Prostate gland (tissue), 2 donors: Measurements from ENCODE around the gene PIAS1. TPM values are rescaled to one million over a fixed set of nuclear protein-coding genes. Genes with fewer than 3 reads are reported as not detected.

Experiments
- DNase-seq: peaks from one replicate; pipeline ENCODE4 v3.0.0-alpha.2; 2019; ENCODE audit warnings: low spot score
- H3K27ac ChIP-seq, 2 donors: fragments of 200-600 bp; sonication (generic); 2 replicates each; pipeline ENCODE4 v1.5.1; 2017 to 2019
- H3K27me3 ChIP-seq: fragments of 200-600 bp; sonication (generic); replicated peaks from 2 replicates; pipeline ENCODE4 v1.5.1; 2019; ENCODE audit not compliant: insufficient read depth
- H3K36me3 ChIP-seq, 2 donors: fragments of 200-600 bp; sonication (generic); 1 replicate in 1 of 2; 2 replicates in 1 of 2; pipeline versions ENCODE4 v1.5.1 to v1.8.1; 2017 to 2019
- H3K4me1 ChIP-seq: fragments of 200-600 bp; sonication (generic); replicated peaks from 2 replicates; pipeline ENCODE4 v1.5.1; 2019
- H3K4me3 ChIP-seq, 2 donors: fragments of 200-600 bp; sonication (generic); 2 replicates each; pipeline ENCODE4 v1.5.1; 2017 to 2019
- H3K9me3 ChIP-seq: fragments of 200-600 bp; sonication (generic); 2 replicates; pipeline ENCODE4 v1.5.1; 2017
- POLR2A ChIP-seq: fragments of 450-650 bp; IDR thresholded peaks from one replicate; pipeline ENCODE4 v1.6.1; 2016; ENCODE audit warnings: antibody characterized with exemption, mild to moderate bottlenecking
- POLR2AphosphoS5 ChIP-seq: sonication (generic); formaldehyde crosslinking; IDR thresholded peaks from one replicate; pipeline ENCODE4 v1.6.1; 2017; ENCODE audit warnings: antibody characterized with exemption
- WGBS: methylation state at CpG from one replicate; pipeline ENCODE4 v1.1.5; 2018; 5-methylcytosine and 5-hydroxymethylcytosine counted together
- intact Hi-C: fragments of 100-400 bp; cut with DNase I; formaldehyde crosslinking; loops from one replicate; pipeline ENCODE4 v1.14.2; 2022
- total RNA-seq, 2 donors: library from RNA; depleted of rRNA; stranded (reverse); fragments of >200 nt; gene quantifications; one replicate each; pipeline ENCODE4 v1.1.0, GENCODE V29; 2016
- TF ChIP-seq, protein P1 (sequence below), 4 experiments: fragments of 200-600 bp in 2 of 4; fragments of 450-650 bp in 2 of 4; sonication (generic) in 2 of 4; IDR thresholded peaks; 1 replicate in 3 of 4; 2 replicates in 1 of 4; pipeline ENCODE4 v1.5.1; 2016 to 2019; ENCODE audit warnings: antibody characterized with exemption in 4 of 4, mild to moderate bottlenecking in 2 of 4, moderate library complexity in 2 of 4

PIAS1 gene
- total RNA-seq, 2 donors from 2014 or later: 40.9 to 58.4 TPM

DNA sequence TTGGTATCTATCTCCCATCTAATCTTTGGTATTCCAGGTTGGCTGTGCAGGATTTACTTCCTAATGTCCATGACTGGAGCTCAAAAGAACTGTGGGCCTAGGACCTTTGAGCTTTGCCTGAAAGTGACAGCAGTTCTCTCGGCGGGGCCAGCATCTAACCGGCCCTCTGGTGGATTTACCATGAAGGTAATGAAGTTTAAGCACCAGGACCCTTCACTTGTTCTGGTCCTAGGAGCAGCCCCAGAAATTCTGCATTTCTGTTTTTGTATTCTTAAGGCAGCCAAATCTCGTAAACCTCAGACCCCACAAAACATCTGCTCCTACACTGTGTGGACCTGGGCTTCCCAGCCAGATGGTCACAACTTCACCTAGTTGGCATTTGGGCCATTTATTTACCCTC, 138.0 kb downstream of the PIAS1 start:
- Histone ChIP-seq H3K27ac (no peak overlapping the region), H3K9me3 (no peaks in the 10 kb centered on the region), H3K27me3 (no peaks in the 10 kb centered on the region), H3K4me3 (no peak overlapping the region), H3K4me1 (peaks cover 16% of the 10 kb centered on the region), H3K36me3 (no peaks in the 10 kb centered on the region)
- WGBS: 86% methylated on average over 4 of the region's 4 CpGs
- DNase-seq: no peak
- intact Hi-C loops: no loop called here
- TF ChIP-seq POLR2A (no peak), POLR2AphosphoS5 (no peak)
- TF ChIP-seq, protein P1, sequence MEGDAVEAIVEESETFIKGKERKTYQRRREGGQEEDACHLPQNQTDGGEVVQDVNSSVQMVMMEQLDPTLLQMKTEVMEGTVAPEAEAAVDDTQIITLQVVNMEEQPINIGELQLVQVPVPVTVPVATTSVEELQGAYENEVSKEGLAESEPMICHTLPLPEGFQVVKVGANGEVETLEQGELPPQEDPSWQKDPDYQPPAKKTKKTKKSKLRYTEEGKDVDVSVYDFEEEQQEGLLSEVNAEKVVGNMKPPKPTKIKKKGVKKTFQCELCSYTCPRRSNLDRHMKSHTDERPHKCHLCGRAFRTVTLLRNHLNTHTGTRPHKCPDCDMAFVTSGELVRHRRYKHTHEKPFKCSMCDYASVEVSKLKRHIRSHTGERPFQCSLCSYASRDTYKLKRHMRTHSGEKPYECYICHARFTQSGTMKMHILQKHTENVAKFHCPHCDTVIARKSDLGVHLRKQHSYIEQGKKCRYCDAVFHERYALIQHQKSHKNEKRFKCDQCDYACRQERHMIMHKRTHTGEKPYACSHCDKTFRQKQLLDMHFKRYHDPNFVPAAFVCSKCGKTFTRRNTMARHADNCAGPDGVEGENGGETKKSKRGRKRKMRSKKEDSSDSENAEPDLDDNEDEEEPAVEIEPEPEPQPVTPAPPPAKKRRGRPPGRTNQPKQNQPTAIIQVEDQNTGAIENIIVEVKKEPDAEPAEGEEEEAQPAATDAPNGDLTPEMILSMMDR (IDR thresholded peaks at IDR 0.05): no peak

DNA sequence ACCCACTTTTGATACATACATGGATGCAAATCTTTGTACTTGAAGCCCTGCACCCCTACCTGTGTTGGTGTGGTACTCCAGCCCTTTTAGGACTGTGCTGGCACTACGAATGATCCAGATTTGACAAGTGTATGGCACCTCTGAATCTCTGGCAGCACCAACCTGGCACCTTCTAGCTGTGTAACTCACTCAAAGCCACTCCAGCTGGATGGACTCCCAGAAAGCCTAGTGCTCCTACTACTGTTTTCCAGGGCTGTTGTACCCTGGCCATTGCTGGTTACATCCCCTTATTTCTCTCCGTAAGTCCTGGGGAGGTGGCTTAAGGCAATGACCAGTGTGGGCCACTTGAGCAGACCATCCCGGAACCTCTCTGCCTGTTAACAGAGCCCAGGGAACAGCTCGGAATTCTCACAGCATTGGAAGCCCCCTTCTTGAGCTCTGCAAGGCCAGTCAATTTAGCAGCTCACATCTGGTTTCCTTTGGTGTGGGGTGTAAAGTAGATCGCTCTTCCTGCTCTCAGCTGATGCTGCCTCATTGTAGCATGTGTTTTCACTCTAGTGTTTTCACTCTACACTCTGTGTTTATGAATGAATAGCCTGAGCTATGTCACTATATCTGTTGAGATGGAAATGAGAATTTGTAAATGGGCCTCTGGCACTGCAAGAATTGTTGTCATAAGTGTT, 138.8 kb downstream of the PIAS1 start:
- H3K27ac ChIP-seq: no peak overlapping the region
- 85% methylated on average over 5 of the region's 5 CpGs for WGBS
- no peak for DNase-seq
- no peak overlapping the region for H3K4me3 ChIP-seq
- intact Hi-C loops: no loop called here
- H3K27me3 ChIP-seq: no peaks in the 10 kb centered on the region
- no peaks in the 10 kb centered on the region for H3K36me3 ChIP-seq
- TF ChIP-seq, protein P1 (IDR thresholded peaks at IDR 0.05): no peak
- no peak for TF ChIP-seq POLR2A
- TF ChIP-seq POLR2AphosphoS5: no peak
- H3K9me3 ChIP-seq: no peaks in the 10 kb centered on the region
- H3K4me1 ChIP-seq: peaks cover 12% of the 10 kb centered on the region

DNA sequence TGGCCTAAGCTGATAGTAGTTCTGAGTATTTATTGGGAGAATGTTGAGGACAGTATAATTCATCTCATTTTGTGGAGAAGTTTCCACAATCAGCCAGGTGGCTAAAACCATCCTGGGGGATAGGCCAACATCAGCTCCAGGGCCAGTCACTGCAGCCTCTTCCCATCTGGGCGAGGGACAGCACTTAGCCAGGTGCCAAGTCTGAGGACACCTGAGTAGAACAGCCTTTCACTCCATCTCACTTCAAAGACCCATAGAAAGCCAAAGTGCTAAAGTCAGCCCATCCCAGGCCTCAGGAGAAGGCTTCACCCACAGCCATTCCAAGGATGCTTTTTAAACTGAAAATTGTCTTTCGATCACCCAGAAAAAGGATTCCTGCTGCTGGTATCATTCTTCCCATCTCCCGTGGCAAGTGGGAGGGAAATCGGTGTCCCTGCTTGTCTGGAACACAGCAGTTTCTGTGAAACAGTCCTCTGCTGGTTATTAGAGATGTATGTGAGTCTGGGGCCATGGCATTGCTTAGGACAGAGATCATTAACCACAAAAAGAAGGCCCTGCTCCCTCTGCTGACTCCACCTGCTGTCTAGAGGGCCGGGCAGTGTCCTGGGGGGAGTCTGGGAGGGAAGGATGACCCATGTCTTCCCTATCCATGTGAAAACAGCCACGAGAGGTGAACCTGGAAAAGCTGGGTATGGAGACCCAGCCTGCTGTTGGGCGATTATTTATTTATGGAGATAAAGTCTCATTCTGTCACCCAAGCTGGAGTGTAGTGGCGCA, 141.4 kb downstream of the PIAS1 start:
- intact Hi-C loops: no loop called here

DNA sequence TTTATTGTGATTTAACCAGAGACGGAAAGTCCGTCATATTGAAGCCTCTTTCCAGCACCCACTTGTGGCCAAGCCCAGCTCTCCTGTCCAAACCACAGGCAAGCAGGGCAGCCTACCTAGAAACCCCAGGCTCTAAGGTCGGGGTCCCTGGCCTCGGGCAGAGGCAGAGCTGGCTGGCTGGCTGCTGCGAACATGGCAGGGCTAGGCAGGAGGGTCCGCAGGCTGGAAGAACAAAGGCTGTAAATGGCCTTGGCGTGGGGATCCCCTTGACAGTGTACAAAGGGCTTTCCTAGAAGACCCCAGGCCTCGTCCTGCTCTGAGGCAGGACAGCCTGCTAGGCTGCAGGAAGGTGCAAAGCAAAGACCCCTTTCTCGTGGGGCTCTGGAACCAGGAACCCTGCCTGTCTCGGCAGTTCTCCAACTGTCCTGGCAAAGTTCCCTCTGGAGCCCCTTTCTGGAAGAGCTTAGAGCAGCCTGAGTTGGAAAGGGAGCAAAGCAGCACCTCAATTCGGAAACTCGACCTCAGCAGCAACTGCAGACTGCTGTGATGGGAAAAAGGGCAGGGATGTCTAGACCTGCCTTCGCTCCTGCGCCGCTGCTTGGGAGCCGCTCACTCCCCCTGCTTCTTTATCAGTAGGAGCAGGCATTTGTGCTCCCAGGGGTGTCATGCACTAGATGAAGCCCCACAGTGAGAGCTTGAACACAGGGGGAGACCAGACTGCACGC, 142.5 kb downstream of the PIAS1 start:
- Histone ChIP-seq H3K9me3 (no peaks in the 10 kb centered on the region), H3K27me3 (no peaks in the 10 kb centered on the region), H3K27ac (no peak overlapping the region), H3K4me3 (no peak overlapping the region), H3K4me1 (peaks cover 7% of the 10 kb centered on the region), H3K36me3 (no peaks in the 10 kb centered on the region)
- DNase-seq: no peak
- WGBS: 81% methylated on average over 17 of the region's 17 CpGs
- TF ChIP-seq POLR2AphosphoS5 (no peak), POLR2A (no peak)
- TF ChIP-seq, protein P1 (IDR thresholded peaks at IDR 0.05): no peak
- intact Hi-C loops: no loop called here

More for the DNA sequence above, 141.4 kb downstream of the PIAS1 start:
- Histone ChIP-seq H3K36me3 (no peaks in the 10 kb centered on the region), H3K9me3 (no peaks in the 10 kb centered on the region), H3K27me3 (no peaks in the 10 kb centered on the region), H3K4me1 (peaks cover 6% of the 10 kb centered on the region), H3K4me3 (no peak overlapping the region), H3K27ac (no peak overlapping the region)
- WGBS: 76% methylated on average over 8 of the region's 8 CpGs
- DNase-seq: no peak
- TF ChIP-seq POLR2A: no peak

DNA sequence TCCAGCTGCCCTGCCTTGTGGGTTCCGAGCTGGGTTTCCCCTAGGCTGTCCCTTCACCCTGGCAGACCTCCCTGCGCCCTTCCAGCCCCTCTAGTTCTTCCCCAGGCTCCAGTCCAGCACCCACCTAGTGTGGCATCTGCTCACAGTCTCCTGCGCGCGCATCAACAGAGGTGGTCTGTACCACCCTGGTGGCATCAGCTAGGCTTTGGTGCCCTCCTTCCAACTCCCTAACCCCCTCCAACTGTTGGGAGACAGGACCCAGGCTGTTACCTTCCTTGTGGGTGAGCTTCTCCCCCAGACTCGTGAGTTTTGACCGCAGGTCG, 143.0 kb downstream of the PIAS1 start:
- TF ChIP-seq, protein P1 (IDR thresholded peaks at IDR 0.05): no peak
- TF ChIP-seq POLR2A: no peak
- no peak for TF ChIP-seq POLR2AphosphoS5
- no peak for DNase-seq
- H3K9me3 ChIP-seq: no peaks in the 10 kb centered on the region
- no peak overlapping the region for H3K4me3 ChIP-seq
- 96% methylated on average over 8 of the region's 8 CpGs for WGBS
- H3K27me3 ChIP-seq: no peaks in the 10 kb centered on the region
- intact Hi-C loops: no loop called here
- peaks cover 7% of the 10 kb centered on the region for H3K4me1 ChIP-seq
- no peaks in the 10 kb centered on the region for H3K36me3 ChIP-seq
- H3K27ac ChIP-seq: no peak overlapping the region
